Measurements from ENCODE around the gene AHNAK2. TPM values are rescaled to one million over a fixed set of nuclear protein-coding genes. Genes with fewer than 3 reads are reported as not detected.

Gene AHNAK2
- total and polyA plus RNA-seq, 8 donors: 1.5 to 117 (median 13.5) TPM

- TF ChIP-seq CTCF (IDR thresholded peaks at IDR 0.05) (no peak), POLR2AphosphoS5 (IDR thresholded peaks at IDR 0.05) (no peak), EP300 (IDR thresholded peaks at IDR 0.05) (no peak), POLR2A (IDR thresholded peaks at IDR 0.05) (no peak)
- WGBS, 5 donors: 80 to 96% (median 89%) methylated on average over 7 of the region's 7 CpGs
- Histone ChIP-seq H3K4me1 (peaks cover 22 to 31% (median 28%) of the 10 kb centered on the region in 4 donors), H3K27ac (no peak overlapping the region), H3K27me3 (no peaks in the 10 kb centered on the region), H3K4me3 (no peak overlapping the region), H3K9me3 (no peaks in the 10 kb centered on the region), H3K36me3 (peaks cover 0 to 14% (median 6%) of the 10 kb centered on the region in 4 donors)
- intact Hi-C loops (cut with DNase I; ENCODE audit: low total_unique reads): loop anchor here (10.0 kb wide), 1 partner anchor 147 kb away; no protein-coding TSS in a partner anchor
- DNase-seq: no peak
These were observed 80.0 kb downstream of the AHNAK2 start for GRCh38 chr14:104898195-104898558.

GRCh38 chr14:104897330-104898194 lies 80.6 kb downstream of the AHNAK2 start:
- H3K4me3 ChIP-seq: no peak overlapping the region
- H3K4me1 ChIP-seq: peaks cover 22 to 31% (median 28%) of the 10 kb centered on the region in 4 donors
- intact Hi-C loops (cut with DNase I; ENCODE audit: low total_unique reads): loop anchor here (10.0 kb wide), 1 partner anchor 147 kb away; no protein-coding TSS in a partner anchor
- H3K9me3 ChIP-seq: no peaks in the 10 kb centered on the region
- no peak for TF ChIP-seq POLR2A (IDR thresholded peaks at IDR 0.05)
- no peak for TF ChIP-seq CTCF (IDR thresholded peaks at IDR 0.05)
- no peak for TF ChIP-seq POLR2AphosphoS5 (IDR thresholded peaks at IDR 0.05)
- TF ChIP-seq EP300 (IDR thresholded peaks at IDR 0.05): no peak
- no peak overlapping the region for H3K27ac ChIP-seq
- H3K27me3 ChIP-seq: no peaks in the 10 kb centered on the region
- DNase-seq: peak in 1 of 2 donors; percentile 15
- WGBS, 5 donors: 77 to 88% (median 82%) methylated on average over 28 to 37 of the region's 37 CpGs
- H3K36me3 ChIP-seq: peaks cover 0 to 14% (median 6%) of the 10 kb centered on the region in 4 donors

GRCh38 chr14:104895786-104896661 lies 82.2 kb downstream of the AHNAK2 start:
- DNase-seq: peak; percentile 70 to 90
- TF ChIP-seq EP300 (IDR thresholded peaks at IDR 0.05) (no peak), CTCF (IDR thresholded peaks at IDR 0.05) (no peak), POLR2A (IDR thresholded peaks at IDR 0.05) (no peak), POLR2AphosphoS5 (IDR thresholded peaks at IDR 0.05) (no peak)
- Histone ChIP-seq H3K27ac (peak overlapping the region; percentile 1 to 64 (median 42)), H3K27me3 (no peaks in the 10 kb centered on the region), H3K4me3 (no peak overlapping the region), H3K4me1 (peaks cover 22 to 31% (median 28%) of the 10 kb centered on the region in 4 donors), H3K9me3 (no peaks in the 10 kb centered on the region), H3K36me3 (peaks cover 0 to 14% (median 6%) of the 10 kb centered on the region in 4 donors)
- 27 to 53% (median 36%) methylated on average over 20 to 34 of the region's 34 CpGs for WGBS, 5 donors
- intact Hi-C loops (cut with DNase I; ENCODE audit: low total_unique reads): loop anchor here (10.0 kb wide), 1 partner anchor 149 kb away; no protein-coding TSS in a partner anchor
